HG03196 (cell line): ENCODE data around the gene NLE1.
A peak's percentile ranks its signal among the peaks of the same experiment; 100 is the strongest.
"Not testable (repeated sequence)": the region's sequence is repeated elsewhere in the genome, so short reads cannot be mapped to it uniquely, and the experiment has no call there.

Experiments
- ATAC-seq: cut with Tn5 transposase; IDR thresholded peaks from one replicate; pipeline ENCODE4 v1.9.1; 2021; ENCODE audit not compliant: unreplicated experiment

The NLE1 gene

GRCh38 chr17:35129154-35129972, 12.7 kb downstream of the NLE1 start:
- no peak for ATAC-seq

DNA sequence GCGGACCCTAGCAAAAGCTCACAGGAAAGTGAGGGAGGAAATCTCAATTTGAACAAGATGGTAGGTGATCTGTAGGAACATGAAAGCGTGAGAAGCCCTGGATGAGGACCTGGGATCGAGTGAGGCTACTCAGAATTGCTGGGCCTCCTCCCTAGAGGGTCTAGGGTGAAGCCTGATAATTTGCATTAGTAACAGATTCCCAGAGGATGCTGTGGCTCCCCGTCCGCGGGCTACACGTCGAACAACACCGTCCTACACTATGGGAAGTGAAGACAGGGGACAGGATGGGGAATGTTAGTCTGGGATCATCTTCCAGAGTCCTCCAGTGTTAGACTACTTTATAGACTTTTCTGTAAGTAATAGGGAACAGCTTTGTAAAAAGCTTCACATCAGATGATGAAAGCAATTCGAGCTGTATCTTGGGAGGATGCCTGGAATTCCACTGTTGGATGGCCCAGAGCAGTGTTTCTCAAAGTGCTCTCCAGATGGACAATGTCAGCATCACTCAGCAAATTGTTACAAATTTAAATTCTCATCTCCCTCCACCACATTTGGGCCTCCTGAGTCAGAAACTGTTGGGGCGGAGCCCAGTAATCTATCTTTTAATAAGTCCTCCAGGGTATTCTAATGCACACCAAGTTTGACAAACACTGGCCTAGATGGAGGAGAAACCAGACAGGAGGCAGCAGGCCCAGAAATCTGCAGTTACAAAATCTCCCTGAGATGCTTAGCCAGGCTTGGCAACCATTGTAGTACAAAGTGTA, 14.2 kb downstream of the NLE1 start:
- ATAC-seq: no peak

DNA sequence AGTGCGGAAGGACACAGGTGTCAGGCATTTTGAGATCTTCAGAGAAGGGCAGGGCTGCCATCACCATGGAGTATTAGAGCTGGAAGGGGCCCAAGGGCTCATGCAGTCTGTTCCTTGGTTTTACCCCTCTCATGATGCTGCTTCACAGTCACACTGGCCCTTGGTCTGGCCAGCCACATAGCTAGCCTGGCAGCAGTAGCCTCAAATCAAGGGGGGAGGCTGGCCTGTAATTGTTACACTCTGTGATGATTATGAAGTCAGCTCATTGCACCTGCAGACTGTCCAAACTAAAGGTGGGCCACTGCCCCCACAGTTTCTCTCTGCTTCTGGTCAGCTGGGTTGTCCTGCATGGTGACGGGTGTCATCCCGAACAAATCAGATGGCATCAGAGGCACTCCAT, 20.8 kb downstream of the NLE1 start, which contains the start of gene FNDC8:
TSS of gene FNDC8 (plus strand) at position 301 of the 400 bp plus-strand sequence. CDS start at position 380, 79 bp downstream.
- no peak for ATAC-seq

DNA sequence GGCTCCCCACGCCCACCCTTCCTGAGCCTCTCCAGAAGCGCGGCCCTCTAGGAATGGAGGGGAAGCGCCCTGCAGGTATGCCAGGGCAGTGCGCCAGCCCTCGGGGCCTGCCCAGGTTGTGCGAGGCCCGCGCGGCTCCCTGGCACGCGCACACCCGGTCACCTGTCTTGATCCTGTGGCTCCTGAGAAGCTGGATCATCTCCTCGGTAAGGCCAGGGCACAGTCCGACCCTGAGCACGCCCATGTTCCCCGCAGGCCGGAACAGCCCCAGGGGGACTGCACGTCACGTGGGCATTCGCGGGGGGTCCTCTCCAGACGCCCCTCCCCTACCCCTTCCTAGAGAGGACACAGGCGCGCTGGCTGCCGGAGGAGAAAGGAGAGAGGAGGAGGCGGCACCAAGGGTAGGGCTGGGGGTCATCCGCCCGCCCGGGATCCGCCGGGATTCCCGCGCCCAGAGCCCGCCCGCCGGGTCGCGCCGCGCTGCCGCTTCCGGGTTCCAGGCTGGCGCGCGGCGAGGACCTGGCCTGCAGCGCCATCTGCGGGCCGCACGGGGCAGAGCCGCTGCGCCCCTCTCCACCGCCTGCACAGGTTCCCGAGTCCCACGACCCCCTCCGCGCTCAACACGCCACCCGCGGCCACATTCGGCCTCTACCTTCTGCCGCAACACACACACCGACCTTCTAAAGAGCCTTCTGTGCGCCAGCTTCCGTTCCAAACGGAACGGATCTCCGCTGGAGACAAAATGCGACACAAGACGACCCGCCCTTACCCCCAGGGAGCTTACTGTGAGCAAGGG, 22.5 kb downstream of the NLE1 start, which contains the start of gene RAD51D:
TSS of gene RAD51D (minus strand) at position 491 of the 796 bp plus-strand sequence. CDS start at position 244, 247 bp downstream.
- ATAC-seq: peak; percentile 76

DNA sequence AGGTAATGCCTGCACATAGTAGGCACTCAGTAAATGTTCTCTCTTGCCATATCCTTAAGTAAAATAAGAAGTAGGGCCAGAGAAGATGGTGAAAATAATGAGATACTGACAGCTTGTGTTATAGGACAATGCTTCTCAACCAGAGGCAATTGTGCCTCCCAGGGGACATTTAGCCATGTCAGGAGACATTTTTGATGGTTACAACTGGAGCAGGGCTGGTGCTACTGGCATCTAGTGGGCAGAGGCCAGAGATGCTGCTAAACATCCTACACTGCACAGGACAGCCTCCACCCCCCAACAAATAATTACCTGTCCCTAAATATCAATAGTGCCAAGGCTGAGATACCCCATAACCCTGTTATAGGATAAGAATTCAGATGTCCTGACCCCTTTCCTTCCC, 24.1 kb downstream of the NLE1 start:
- ATAC-seq: no peak

DNA sequence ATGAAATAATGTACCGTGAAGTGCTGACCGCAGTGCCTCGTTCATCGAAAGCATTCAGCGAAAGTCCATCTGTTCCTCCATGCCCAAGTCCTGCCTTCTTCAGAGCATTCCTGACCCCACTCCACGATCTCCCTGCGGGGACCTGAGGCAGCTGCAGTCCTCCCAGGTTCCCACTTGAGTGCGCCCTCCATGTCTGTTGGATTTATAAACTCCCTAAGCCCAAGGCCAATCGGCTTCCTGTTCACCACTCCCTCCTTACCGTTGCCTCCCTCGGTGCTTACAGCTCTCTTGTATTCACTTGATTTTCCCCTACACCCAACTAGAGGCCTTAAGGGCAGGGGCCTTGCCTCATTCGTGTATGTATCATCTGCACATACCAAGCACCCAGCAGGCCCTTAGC, 25.3 kb downstream of the NLE1 start:
- ATAC-seq: no peak

DNA sequence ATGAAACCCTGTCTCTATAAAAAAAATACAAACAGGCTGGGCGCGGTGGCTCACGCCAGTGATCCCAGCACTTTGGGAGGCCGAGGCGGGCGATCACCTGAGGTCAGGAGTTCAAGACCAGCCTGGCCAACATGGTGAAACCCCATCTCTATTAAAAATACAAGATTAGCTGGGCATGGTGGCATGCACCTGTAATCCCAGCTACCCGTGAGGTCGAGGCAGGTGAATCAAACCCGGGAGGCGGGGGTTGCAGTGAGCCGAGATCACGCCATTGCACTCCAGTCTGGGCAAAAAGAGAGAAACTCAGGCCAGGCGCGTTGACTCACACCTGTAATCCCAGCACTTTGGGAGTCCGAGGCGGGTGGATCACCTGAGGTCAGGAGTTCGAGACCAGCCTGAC, 31.3 kb downstream of the NLE1 start:
- not testable (repeated sequence) for ATAC-seq

DNA sequence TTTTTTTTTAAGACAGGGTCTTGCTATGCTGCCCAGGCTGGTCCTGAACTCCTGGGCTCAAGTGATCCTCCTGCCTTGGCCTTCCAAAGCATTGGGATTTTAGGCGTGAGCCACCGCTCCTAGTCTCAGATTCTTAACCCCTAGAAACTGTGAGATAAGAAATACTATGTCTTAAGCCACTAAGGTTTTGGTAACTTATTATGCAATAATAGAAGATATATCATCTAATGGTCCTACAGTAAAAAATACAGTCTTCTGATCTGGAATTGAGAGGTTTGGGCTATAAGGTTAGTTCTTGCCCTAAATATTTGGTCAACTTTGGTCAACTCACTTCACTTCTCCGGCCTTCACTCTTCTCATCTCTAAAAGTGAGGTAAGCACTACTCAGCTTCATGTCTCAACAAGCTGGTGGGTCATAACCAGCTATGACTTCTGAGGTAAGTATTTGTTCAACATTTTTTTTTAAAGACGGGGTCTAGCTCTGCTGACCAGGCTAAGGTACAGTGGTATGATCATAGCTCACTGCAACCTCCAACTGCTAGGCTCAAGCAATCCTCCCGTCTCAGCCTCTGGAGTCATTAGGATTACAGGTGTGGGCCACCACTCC, 37.2 kb downstream of the NLE1 start:
- no peak for ATAC-seq

- ATAC-seq: no peak
Measured at GRCh38 chr17:35103271-35103670, 38.8 kb downstream of the NLE1 start.

GRCh38 chr17:35101725-35102124, 40.4 kb downstream of the NLE1 start:
- no peak for ATAC-seq

- no peak for ATAC-seq
Measured at GRCh38 chr17:35101036-35101435, 41.1 kb downstream of the NLE1 start.

- ATAC-seq: no peak
Measured at GRCh38 chr17:35099908-35100307, 42.2 kb downstream of the NLE1 start.

DNA sequence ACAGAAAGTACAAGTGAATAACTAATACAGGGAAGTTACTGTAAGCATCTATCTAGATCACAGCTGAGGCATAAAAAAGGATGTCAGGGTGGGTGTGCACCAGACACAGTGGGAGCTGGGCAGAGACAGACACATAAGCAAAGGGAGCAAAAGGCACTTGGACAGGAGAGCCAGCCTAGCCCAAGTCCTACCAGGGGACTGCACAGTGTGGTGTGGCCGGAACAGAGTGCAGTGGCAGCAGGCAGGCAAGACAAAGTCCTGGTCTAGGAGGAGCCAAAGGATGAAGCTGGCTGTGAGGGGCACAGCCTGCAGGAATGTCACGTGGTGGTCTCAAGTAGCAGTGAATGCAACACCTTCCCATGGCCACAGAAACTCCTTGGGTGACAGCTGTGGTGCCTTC, 44.3 kb downstream of the NLE1 start:
- ATAC-seq: no peak

- ATAC-seq: no peak
Measured at GRCh38 chr17:35095741-35096140, 46.4 kb downstream of the NLE1 start.

DNA sequence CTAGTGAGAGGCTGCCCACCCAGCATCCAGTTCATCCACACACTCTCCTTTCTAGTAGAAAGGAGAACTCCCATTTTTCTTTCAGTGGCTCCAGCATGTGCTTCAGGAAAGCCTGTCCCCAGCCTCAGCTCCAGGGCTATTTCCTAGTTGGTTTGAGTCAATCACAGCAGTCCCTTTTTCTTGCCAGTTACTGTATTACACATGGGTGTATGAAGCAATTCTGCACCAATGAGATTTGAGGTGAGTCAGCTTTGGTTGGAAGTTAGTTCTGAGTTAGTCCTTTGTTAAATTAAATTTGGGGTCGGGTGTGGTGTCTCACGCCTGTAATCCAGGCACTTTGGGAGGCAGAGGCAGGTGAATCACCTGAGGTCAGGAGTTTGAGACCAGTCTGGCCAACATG, 47.2 kb downstream of the NLE1 start:
- ATAC-seq: no peak

- ATAC-seq: not testable (repeated sequence)
Measured at GRCh38 chr17:35090707-35091106, 51.4 kb downstream of the NLE1 start.

DNA sequence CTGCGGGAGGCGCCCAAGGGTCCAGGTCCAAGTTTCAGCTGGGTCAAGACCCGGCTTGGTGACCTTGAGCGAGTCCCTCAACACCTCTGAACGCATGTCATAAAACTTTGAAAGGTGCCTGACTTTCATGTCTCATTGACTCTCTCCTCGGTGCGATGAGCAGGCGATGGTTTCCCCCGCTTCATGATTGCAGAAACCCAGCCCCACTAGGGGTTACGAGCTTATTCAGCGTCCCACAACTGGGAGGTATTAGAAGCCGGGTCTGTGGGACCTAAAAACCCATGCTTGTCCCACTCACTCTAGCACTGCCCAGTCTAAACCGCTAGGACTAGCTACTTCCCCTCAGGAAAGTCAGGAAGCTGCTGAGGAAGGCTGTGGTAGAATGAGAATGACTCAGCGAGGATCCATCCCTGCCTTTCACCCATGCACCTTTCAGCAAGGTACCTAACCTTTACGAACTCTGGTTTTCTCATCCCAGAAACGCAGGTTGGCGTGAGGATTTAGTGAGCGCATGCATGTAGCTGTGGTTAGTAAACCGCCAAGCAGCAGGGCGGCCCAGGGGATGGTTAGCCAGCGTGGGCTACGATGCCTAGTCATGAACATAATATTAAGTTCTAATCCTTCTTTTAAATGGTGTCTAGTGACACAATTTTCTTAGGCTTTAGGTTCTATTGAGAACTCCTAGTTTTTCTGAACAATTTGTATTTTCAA, 52.4 kb downstream of the NLE1 start:
- no peak for ATAC-seq

DNA sequence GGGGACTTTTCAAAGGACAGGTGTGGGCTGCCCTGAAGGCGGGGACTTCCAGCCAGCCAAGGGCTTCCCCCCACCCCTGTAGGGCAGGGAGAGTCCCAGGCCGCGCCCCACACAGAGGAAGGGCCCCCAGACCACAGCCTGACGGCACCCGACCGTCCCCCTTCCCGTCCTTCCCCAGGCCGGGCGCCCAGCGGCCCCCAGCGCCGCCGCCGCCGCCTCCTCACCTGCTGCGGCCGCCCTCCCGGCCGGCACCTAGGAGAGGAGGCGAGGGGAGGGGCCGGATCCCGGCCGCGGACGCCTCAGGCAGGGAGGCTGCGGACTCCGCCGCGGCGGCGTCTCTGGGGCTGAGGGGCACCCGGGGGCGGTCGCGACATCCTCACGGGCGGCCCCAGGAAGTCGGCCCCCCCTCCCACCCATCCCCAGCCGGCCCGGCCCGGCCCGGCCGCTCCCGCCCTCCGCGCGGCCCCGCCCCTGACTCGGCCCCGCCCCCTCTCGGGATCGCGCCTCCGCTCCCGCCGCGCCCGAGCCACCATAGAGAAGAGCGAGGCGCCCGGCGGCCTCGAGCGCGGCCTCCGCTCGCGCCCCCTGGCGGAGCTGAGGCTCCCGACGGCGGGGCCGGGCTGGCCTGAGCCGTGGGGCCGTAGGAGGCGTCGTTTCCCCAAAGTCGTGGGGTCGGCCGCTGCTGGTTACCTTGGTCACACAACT, 53.1 kb downstream of the NLE1 start:
- ATAC-seq: peak; percentile 76

DNA sequence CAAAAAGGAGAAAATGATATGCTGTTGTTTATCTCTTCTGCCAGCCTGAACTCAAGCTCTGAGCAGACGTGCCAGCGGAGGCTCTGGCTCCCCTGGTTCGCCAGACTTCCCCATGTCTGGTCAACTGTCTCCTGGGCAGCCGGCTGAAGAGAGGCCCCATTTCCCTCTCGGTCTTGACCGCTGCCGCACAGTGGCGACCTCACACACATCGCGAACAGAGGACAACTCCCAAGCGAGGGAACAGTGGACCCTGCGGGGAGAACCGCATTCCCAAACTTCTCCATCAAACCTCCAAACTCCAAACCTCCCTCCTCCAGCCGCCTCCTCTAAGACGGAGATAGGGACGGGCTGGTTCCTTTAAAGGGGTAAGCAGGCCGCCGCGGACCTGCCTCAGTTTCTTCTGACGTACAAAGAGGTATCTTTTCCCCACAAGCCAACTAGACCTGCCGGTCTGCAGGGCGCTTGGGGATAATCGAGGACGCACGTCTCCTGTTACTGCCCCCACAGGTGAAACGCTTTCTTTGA, 53.7 kb downstream of the NLE1 start:
- peak; percentile 18 for ATAC-seq
